Endodermal cell (in vitro differentiated cells): ENCODE data around the gene NTRK1. TPM values are rescaled to one million over a fixed set of nuclear protein-coding genes. Genes with fewer than 3 reads are reported as not detected.

Experiments
- DNase-seq: peaks from one replicate; pipeline ENCODE4 v3.0.0-alpha.2; 2017
- H3K27ac ChIP-seq: 2 replicates; pipeline ENCODE4 v1.5.1; 2013; ENCODE audit warnings: mild to moderate bottlenecking, low read depth, low read length, moderate library complexity
- H3K27me3 ChIP-seq: 2 replicates; pipeline ENCODE4 v1.6.1; 2013; ENCODE audit warnings: mild to moderate bottlenecking, low read length, moderate library complexity; ENCODE audit not compliant: insufficient read depth, control insufficient read depth, poor library complexity, severe bottlenecking
- H3K36me3 ChIP-seq: 2 replicates; pipeline ENCODE4 v1.7.0; 2013; ENCODE audit warnings: mild to moderate bottlenecking, low read length, moderate library complexity; ENCODE audit not compliant: control insufficient read depth, insufficient read depth
- H3K4me1 ChIP-seq: one replicate; pipeline ENCODE4 v1.7.0; 2013; ENCODE audit warnings: low read length; ENCODE audit not compliant: control insufficient read depth, insufficient read depth
- H3K4me3 ChIP-seq: 2 replicates; pipeline ENCODE4 v1.5.1; 2013; ENCODE audit warnings: mild to moderate bottlenecking, low read length, moderate library complexity
- H3K9ac ChIP-seq: 2 replicates; pipeline ENCODE4 v1.6.1; 2013; ENCODE audit warnings: mild to moderate bottlenecking, low read length, moderate library complexity; ENCODE audit not compliant: poor library complexity, severe bottlenecking; ENCODE audit errors: extremely low read depth
- H3K9me3 ChIP-seq: 2 replicates; pipeline ENCODE4 v1.6.1; 2013; ENCODE audit warnings: mild to moderate bottlenecking, low read length, moderate library complexity; ENCODE audit not compliant: control insufficient read depth
- H3K27ac Mint-ChIP-seq: 2 replicates; pipeline ENCODE4 v1.8.0; 2020; ENCODE audit warnings: mixed read lengths
- H3K27me3 Mint-ChIP-seq: 2 replicates; pipeline ENCODE4 v1.8.0; 2021; ENCODE audit warnings: mild to moderate bottlenecking, mixed read lengths; ENCODE audit not compliant: insufficient read depth
- H3K36me3 Mint-ChIP-seq: 2 replicates; pipeline ENCODE4 v1.8.0; 2020; ENCODE audit warnings: low read depth, mixed read lengths
- H3K4me1 Mint-ChIP-seq: 2 replicates; pipeline ENCODE4 v1.8.0; 2020; ENCODE audit warnings: mixed read lengths
- H3K4me3 Mint-ChIP-seq: 2 replicates; pipeline ENCODE4 v1.8.0; 2020; ENCODE audit warnings: mild to moderate bottlenecking, moderate library complexity, mixed read lengths
- H3K9me3 Mint-ChIP-seq: 2 replicates; pipeline ENCODE4 v1.8.0; 2020; ENCODE audit warnings: mild to moderate bottlenecking, mixed read lengths
- WGBS, 2 experiments: methylation state at CpG; one replicate each; pipeline versions ENCODE4 v1.1.5 to v1.1.7; 2013; ENCODE audit warnings: missing lambda C conversion rate in 2 of 2, mixed read lengths in 1 of 2; ENCODE audit not compliant: insufficient coverage in 1 of 2, insufficient read length in 1 of 2; 5-methylcytosine and 5-hydroxymethylcytosine counted together
- long read RNA-seq, 4 experiments: library from polyadenylated mRNA in 2 of 4; library from RNA in 1 of 4; library from capped mRNA in 1 of 4; stranded (forward) in 3 of 4; unstranded in 1 of 4; transcript quantifications; one replicate each; pipeline ENCODE4 v2.0.0, GENCODE V29; 2020 to 2021; ENCODE audit warnings: inconsistent platforms in 1 of 4
- polyA plus RNA-seq, 2 experiments: library from polyadenylated mRNA; stranded (reverse); fragments of 50-300 nt; gene quantifications; one replicate each; pipeline ENCODE4 v1.2.3, GENCODE V29; 2013
- total RNA-seq, 2 donors: library from RNA; stranded (reverse); fragmentation: NEBNext Ultra II Directional in 1 of 2; extraction: Animal tissue kit (Norgen Biotek cat#: 25700) in 1 of 2; gene quantifications; 2 replicates in 1 of 2; 3 replicates in 1 of 2; pipeline ENCODE4 v1.2.1, GENCODE V29; 2021
- TF ChIP-seq, protein P1 (sequence below): fragments of 200-600 bp; sonication (generic); conservative IDR thresholded peaks from 2 replicates; pipeline ENCODE4 v1.5.0; 2021; ENCODE audit warnings: antibody characterized with exemption, mild to moderate bottlenecking

Gene NTRK1
- total RNA-seq: under 1 TPM; 0.44 to 0.82 TPM
- polyA plus RNA-seq (2013, experiment 1 of 2): 3.1 TPM
- polyA plus RNA-seq (2013, experiment 2 of 2): 2.0 TPM
- long read RNA-seq, experiment 1: 0 reads
- long read RNA-seq, experiment 2: 0 reads
- long read RNA-seq, experiment 3, partial matches to known transcripts: 0 of 2 reads
- long read RNA-seq, experiment 3, other reads (novel, unspliced or antisense): 1 of 2 reads
- long read RNA-seq, experiment 4: 0 reads

GRCh38 chr1:156860628-156861423 lies at the start of gene NTRK1:
Gene NTRK1, plus strand, starts transcription at chr1:156860865. Its CDS starts 70 bp downstream, at chr1:156860935.
- no peak within 1 kb of the TSS for H3K27ac ChIP-seq
- WGBS, 2 experiments: 9 to 11% methylated on average over 21 to 69 of the region's 69 CpGs
- H3K27me3 Mint-ChIP-seq: peaks cover 96% of the 10 kb centered on the region
- peak within 1 kb of the TSS; percentile 77 for H3K4me3 ChIP-seq
- no peak within 1 kb of the TSS for H3K9ac ChIP-seq
- TF ChIP-seq, protein P1, sequence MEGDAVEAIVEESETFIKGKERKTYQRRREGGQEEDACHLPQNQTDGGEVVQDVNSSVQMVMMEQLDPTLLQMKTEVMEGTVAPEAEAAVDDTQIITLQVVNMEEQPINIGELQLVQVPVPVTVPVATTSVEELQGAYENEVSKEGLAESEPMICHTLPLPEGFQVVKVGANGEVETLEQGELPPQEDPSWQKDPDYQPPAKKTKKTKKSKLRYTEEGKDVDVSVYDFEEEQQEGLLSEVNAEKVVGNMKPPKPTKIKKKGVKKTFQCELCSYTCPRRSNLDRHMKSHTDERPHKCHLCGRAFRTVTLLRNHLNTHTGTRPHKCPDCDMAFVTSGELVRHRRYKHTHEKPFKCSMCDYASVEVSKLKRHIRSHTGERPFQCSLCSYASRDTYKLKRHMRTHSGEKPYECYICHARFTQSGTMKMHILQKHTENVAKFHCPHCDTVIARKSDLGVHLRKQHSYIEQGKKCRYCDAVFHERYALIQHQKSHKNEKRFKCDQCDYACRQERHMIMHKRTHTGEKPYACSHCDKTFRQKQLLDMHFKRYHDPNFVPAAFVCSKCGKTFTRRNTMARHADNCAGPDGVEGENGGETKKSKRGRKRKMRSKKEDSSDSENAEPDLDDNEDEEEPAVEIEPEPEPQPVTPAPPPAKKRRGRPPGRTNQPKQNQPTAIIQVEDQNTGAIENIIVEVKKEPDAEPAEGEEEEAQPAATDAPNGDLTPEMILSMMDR: no peak
- no peaks in the 10 kb centered on the region for H3K9me3 Mint-ChIP-seq
- peaks cover 19% of the 10 kb centered on the region for H3K4me1 ChIP-seq
- H3K36me3 ChIP-seq: no peaks in the 10 kb centered on the region
- H3K27me3 ChIP-seq: peaks cover 91% of the 10 kb centered on the region
- peak; percentile 81 for DNase-seq
- no peak within 1 kb of the TSS for H3K27ac Mint-ChIP-seq
- peaks cover 32% of the 10 kb centered on the region for H3K4me1 Mint-ChIP-seq
- no peaks in the 10 kb centered on the region for H3K9me3 ChIP-seq
- no peaks in the 10 kb centered on the region for H3K36me3 Mint-ChIP-seq
- peak within 1 kb of the TSS; percentile 37 for H3K4me3 Mint-ChIP-seq

DNA sequence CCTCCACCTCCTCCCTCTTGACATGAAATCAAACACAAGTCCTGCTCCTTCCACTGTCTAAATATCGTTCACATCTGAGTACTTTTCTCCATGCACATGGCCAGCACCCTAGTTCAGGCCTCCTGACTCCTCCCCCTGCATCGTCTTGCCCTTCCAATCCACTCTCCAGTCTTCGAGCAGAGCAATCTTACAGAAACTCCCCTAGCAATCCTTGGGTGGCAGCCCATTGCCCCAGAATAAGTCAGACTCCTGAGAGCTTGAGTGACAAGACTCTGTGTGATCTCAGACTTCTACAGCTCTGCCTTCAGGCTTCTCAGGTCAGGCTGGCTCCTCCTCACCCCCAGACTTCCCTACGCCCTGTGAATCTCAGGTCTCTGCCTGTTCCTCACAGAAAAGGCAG lies 49.5 kb upstream of the NTRK1 start:
- H3K36me3 ChIP-seq: no peaks in the 10 kb centered on the region
- H3K27ac Mint-ChIP-seq: no peak overlapping the region
- TF ChIP-seq, protein P1: no peak
- H3K9me3 Mint-ChIP-seq: no peaks in the 10 kb centered on the region
- no peak overlapping the region for H3K27ac ChIP-seq
- DNase-seq: no peak
- no peak overlapping the region for H3K9ac ChIP-seq
- H3K27me3 ChIP-seq: peaks cover 30% of the 10 kb centered on the region
- H3K27me3 Mint-ChIP-seq: peaks cover 57% of the 10 kb centered on the region
- H3K4me1 ChIP-seq: no peaks in the 10 kb centered on the region
- H3K4me3 Mint-ChIP-seq: no peak overlapping the region
- no peak overlapping the region for H3K4me3 ChIP-seq
- peaks cover 5% of the 10 kb centered on the region for H3K4me1 Mint-ChIP-seq
- WGBS, 2 experiments: 60 to 76% methylated on average over 4 of the region's 4 CpGs
- H3K36me3 Mint-ChIP-seq: no peaks in the 10 kb centered on the region
- H3K9me3 ChIP-seq: no peaks in the 10 kb centered on the region

GRCh38 chr1:156812293-156812990 lies 48.2 kb upstream of the NTRK1 start:
- no peaks in the 10 kb centered on the region for H3K36me3 ChIP-seq
- no peak for DNase-seq
- TF ChIP-seq, protein P1: no peak
- H3K27me3 ChIP-seq: peaks cover 30% of the 10 kb centered on the region
- no peak overlapping the region for H3K4me3 ChIP-seq
- H3K4me1 Mint-ChIP-seq: peaks cover 11% of the 10 kb centered on the region
- 93 to 96% methylated on average over 6 to 10 of the region's 10 CpGs for WGBS, 2 experiments
- H3K4me1 ChIP-seq: no peaks in the 10 kb centered on the region
- no peaks in the 10 kb centered on the region for H3K36me3 Mint-ChIP-seq
- no peaks in the 10 kb centered on the region for H3K9me3 Mint-ChIP-seq
- H3K27ac ChIP-seq: no peak overlapping the region
- no peak overlapping the region for H3K4me3 Mint-ChIP-seq
- no peaks in the 10 kb centered on the region for H3K9me3 ChIP-seq
- no peak overlapping the region for H3K9ac ChIP-seq
- peaks cover 65% of the 10 kb centered on the region for H3K27me3 Mint-ChIP-seq
- H3K27ac Mint-ChIP-seq: no peak overlapping the region
